HUES64 (cell line): ENCODE results near the gene C16orf95.

Experiments
- H3K27ac ChIP-seq: 2 replicates; pipeline ENCODE4 v1.7.0; 2013; ENCODE audit warnings: low read depth, low read length, inconsistent platforms
- H3K27me3 ChIP-seq: 2 replicates; pipeline ENCODE4 v1.6.1; 2013; ENCODE audit warnings: mild to moderate bottlenecking, low read length; ENCODE audit not compliant: insufficient read depth
- H3K36me3 ChIP-seq: 2 replicates; pipeline ENCODE4 v1.6.1; 2013; ENCODE audit warnings: mild to moderate bottlenecking, low read length; ENCODE audit not compliant: insufficient read depth
- H3K4me1 ChIP-seq: 2 replicates; pipeline ENCODE4 v1.6.1; 2013; ENCODE audit warnings: mild to moderate bottlenecking, low read length, moderate library complexity; ENCODE audit not compliant: insufficient read depth
- H3K4me3 ChIP-seq: 2 replicates; pipeline ENCODE4 v1.5.1; 2013; ENCODE audit warnings: mild to moderate bottlenecking, low read length, moderate library complexity
- H3K9ac ChIP-seq: 2 replicates; pipeline ENCODE4 v1.6.1; 2013; ENCODE audit warnings: mild to moderate bottlenecking, low read depth, low read length
- H3K9me3 ChIP-seq: 2 replicates; pipeline ENCODE4 v1.6.1; 2013; ENCODE audit warnings: low read depth, low read length; ENCODE audit not compliant: insufficient read depth
- WGBS: fragments of 150-250, 120-280 bp; methylation state at CpG from one replicate; pipeline ENCODE4 v1.1.7; 2013; ENCODE audit warnings: missing lambda C conversion rate; 5-methylcytosine and 5-hydroxymethylcytosine counted together

The C16orf95 gene

GRCh38 chr16:87329436-87330256 lies 12.5 kb upstream of the C16orf95 start:
- WGBS: 94% methylated on average over 20 of the region's 20 CpGs
- H3K9me3 ChIP-seq: no peaks in the 10 kb centered on the region
- no peak overlapping the region for H3K9ac ChIP-seq
- peaks cover 38% of the 10 kb centered on the region for H3K36me3 ChIP-seq
- H3K27ac ChIP-seq: no peak overlapping the region
- H3K27me3 ChIP-seq: no peaks in the 10 kb centered on the region
- H3K4me1 ChIP-seq: no peaks in the 10 kb centered on the region
- no peak overlapping the region for H3K4me3 ChIP-seq

- Histone ChIP-seq H3K27ac (no peak overlapping the region), H3K9ac (no peak overlapping the region), H3K9me3 (no peaks in the 10 kb centered on the region), H3K27me3 (no peaks in the 10 kb centered on the region), H3K4me3 (no peak overlapping the region), H3K36me3 (peaks cover 30% of the 10 kb centered on the region), H3K4me1 (no peaks in the 10 kb centered on the region)
- WGBS: 93% methylated on average over 12 of the region's 12 CpGs
These were observed 11.7 kb upstream of the C16orf95 start for GRCh38 chr16:87328846-87329245.

GRCh38 chr16:87327798-87328495 lies 10.8 kb upstream of the C16orf95 start:
- H3K36me3 ChIP-seq: peaks cover 24% of the 10 kb centered on the region
- H3K9ac ChIP-seq: no peak overlapping the region
- H3K27ac ChIP-seq: no peak overlapping the region

GRCh38 chr16:87326151-87326571 lies 9.0 kb upstream of the C16orf95 start:
- H3K27ac ChIP-seq: no peak overlapping the region
- H3K27me3 ChIP-seq: no peaks in the 10 kb centered on the region
- H3K9me3 ChIP-seq: no peaks in the 10 kb centered on the region
- peaks cover 20% of the 10 kb centered on the region for H3K36me3 ChIP-seq
- WGBS: 96% methylated on average over 11 of the region's 11 CpGs
- no peak overlapping the region for H3K9ac ChIP-seq
- H3K4me1 ChIP-seq: no peaks in the 10 kb centered on the region
- no peak overlapping the region for H3K4me3 ChIP-seq

More at GRCh38 chr16:87327798-87328495, 10.8 kb upstream of the C16orf95 start:
- no peaks in the 10 kb centered on the region for H3K4me1 ChIP-seq
- WGBS: 88% methylated on average over 19 of the region's 19 CpGs
- H3K4me3 ChIP-seq: no peak overlapping the region
- no peaks in the 10 kb centered on the region for H3K27me3 ChIP-seq
- H3K9me3 ChIP-seq: no peaks in the 10 kb centered on the region

GRCh38 chr16:87325423-87325858 lies 8.2 kb upstream of the C16orf95 start:
- Histone ChIP-seq H3K9ac (no peak overlapping the region), H3K27ac (no peak overlapping the region), H3K4me1 (no peaks in the 10 kb centered on the region), H3K36me3 (peaks cover 15% of the 10 kb centered on the region), H3K27me3 (no peaks in the 10 kb centered on the region), H3K9me3 (no peaks in the 10 kb centered on the region), H3K4me3 (no peak overlapping the region)
- WGBS: 94% methylated on average over 15 of the region's 15 CpGs

- H3K9ac ChIP-seq: peak overlapping the region; percentile 5; the same call in 1 of the 2 replicates
These were observed 7.5 kb upstream of the C16orf95 start for GRCh38 chr16:87324411-87325275.

GRCh38 chr16:87323727-87324410 lies 6.7 kb upstream of the C16orf95 start:
- Histone ChIP-seq H3K27me3 (no peaks in the 10 kb centered on the region), H3K9me3 (no peaks in the 10 kb centered on the region), H3K27ac (no peak overlapping the region), H3K9ac (no peak overlapping the region), H3K4me3 (no peak overlapping the region), H3K4me1 (no peaks in the 10 kb centered on the region), H3K36me3 (peaks cover 4% of the 10 kb centered on the region; the same call in 1 of the 2 replicates)
- WGBS: 94% methylated on average over 21 of the region's 21 CpGs

More at GRCh38 chr16:87324411-87325275, 7.5 kb upstream of the C16orf95 start:
- H3K4me1 ChIP-seq: no peaks in the 10 kb centered on the region
- 69% methylated on average over 28 of the region's 28 CpGs for WGBS
- H3K9me3 ChIP-seq: no peaks in the 10 kb centered on the region
- no peaks in the 10 kb centered on the region for H3K27me3 ChIP-seq
- H3K27ac ChIP-seq: no peak overlapping the region
- H3K36me3 ChIP-seq: peaks cover 7% of the 10 kb centered on the region; the same call in 1 of the 2 replicates
- H3K4me3 ChIP-seq: no peak overlapping the region

- H3K36me3 ChIP-seq: no peaks in the 10 kb centered on the region; the same call in 1 of the 2 replicates
- 0 out of 2 replicates have a peak, but pooled peaks cover 4% of the 10 kb centered on the region for H3K4me1 ChIP-seq
- no peaks in the 10 kb centered on the region for H3K27me3 ChIP-seq
- no peak overlapping the region for H3K4me3 ChIP-seq
- H3K27ac ChIP-seq: no peak overlapping the region
- H3K9ac ChIP-seq: no peak overlapping the region
- WGBS: 96% methylated on average over 35 of the region's 35 CpGs
- no peaks in the 10 kb centered on the region for H3K9me3 ChIP-seq
These were observed 5.9 kb upstream of the C16orf95 start for GRCh38 chr16:87322833-87323726.

GRCh38 chr16:87322360-87322759 lies 5.2 kb upstream of the C16orf95 start:
- no peak overlapping the region for H3K27ac ChIP-seq
- no peaks in the 10 kb centered on the region for H3K9me3 ChIP-seq
- H3K9ac ChIP-seq: no peak overlapping the region
- H3K36me3 ChIP-seq: no peaks in the 10 kb centered on the region; the same call in 1 of the 2 replicates
- 0 out of 2 replicates have a peak, but pooled peaks cover 4% of the 10 kb centered on the region for H3K4me1 ChIP-seq
- H3K4me3 ChIP-seq: no peak overlapping the region
- WGBS: 91% methylated on average over 9 of the region's 9 CpGs
- no peaks in the 10 kb centered on the region for H3K27me3 ChIP-seq
